DOHH2 (cell line): ENCODE data around the gene LRRC8B.
A peak's percentile ranks its signal among the peaks of the same experiment; 100 is the strongest.

Experiments used
- CTCF ChIP-seq: fragments of 200-600 bp; sonication (generic); IDR thresholded peaks from one replicate; pipeline ENCODE4 v1.5.1; 2014; ENCODE audit warnings: antibody characterized with exemption, mild to moderate bottlenecking, low read depth, low read length; ENCODE audit not compliant: poor library complexity, severe bottlenecking
- EZH2phosphoT487 ChIP-seq: fragments of 200-600 bp; sonication (generic); IDR thresholded peaks from 2 replicates; pipeline ENCODE4 v1.6.1; 2017; ENCODE audit warnings: borderline replicate concordance, mild to moderate bottlenecking, antibody characterized with exemption, low read length, moderate library complexity, mixed read lengths

- TF ChIP-seq CTCF, result peak; percentile 82
- TF ChIP-seq EZH2phosphoT487, result no peak
Observed at GRCh38 chr1:89483010-89483756, 41.4 kb upstream of the LRRC8B start.
